H9 (cell line): ENCODE data around the gene GRIK4. TPM values are rescaled to one million over a fixed set of nuclear protein-coding genes. Genes with fewer than 3 reads are reported as not detected.

Source experiments
- DNase-seq: peaks from one replicate; pipeline ENCODE4 v3.0.0-alpha.2; 2017
- H2AFZ ChIP-seq: one replicate; pipeline ENCODE4 v1.6.1; 2013; ENCODE audit warnings: mild to moderate bottlenecking, low read length, control low read depth, moderate library complexity
- H2AK5ac ChIP-seq: 2 replicates; pipeline ENCODE4 v1.6.1; 2013; ENCODE audit warnings: low read length, control low read depth, mixed read lengths; ENCODE audit not compliant: insufficient read length
- H2BK120ac ChIP-seq: one replicate; pipeline ENCODE4 v1.6.1; 2013; ENCODE audit warnings: low read depth, mild to moderate bottlenecking, low read length, control low read depth, inconsistent platforms; ENCODE audit not compliant: poor library complexity, severe bottlenecking
- H2BK12ac ChIP-seq: 2 replicates; pipeline ENCODE4 v1.6.1; 2013; ENCODE audit warnings: low read length, control low read depth, mixed read lengths, low read depth; ENCODE audit not compliant: insufficient read length
- H2BK15ac ChIP-seq: 2 replicates; pipeline ENCODE4 v1.6.1; 2013; ENCODE audit warnings: low read depth, low read length, control low read depth
- H2BK20ac ChIP-seq: one replicate; pipeline ENCODE4 v1.6.1; 2013; ENCODE audit warnings: low read depth, mild to moderate bottlenecking, low read length, control low read depth, inconsistent platforms; ENCODE audit not compliant: poor library complexity, severe bottlenecking
- H2BK5ac ChIP-seq: 2 replicates; pipeline ENCODE4 v1.6.1; 2013; ENCODE audit warnings: low read length, control low read depth, mixed read lengths; ENCODE audit not compliant: insufficient read length
- H3K14ac ChIP-seq: 2 replicates; pipeline ENCODE4 v1.6.1; 2013; ENCODE audit warnings: low read length, control low read depth; ENCODE audit not compliant: insufficient read depth
- H3K18ac ChIP-seq: 2 replicates; pipeline ENCODE4 v1.6.1; 2013; ENCODE audit warnings: low read depth, mild to moderate bottlenecking, mixed read lengths, low read length, control low read depth; ENCODE audit not compliant: insufficient read length
- H3K23ac ChIP-seq: 2 replicates; pipeline ENCODE4 v1.6.1; 2013; ENCODE audit warnings: low read length, control low read depth, mixed read lengths, low read depth; ENCODE audit not compliant: insufficient read length
- H3K23me2 ChIP-seq: 2 replicates; pipeline ENCODE4 v1.6.1; 2013; ENCODE audit warnings: low read depth, mild to moderate bottlenecking, mixed read lengths, low read length, control low read depth; ENCODE audit not compliant: insufficient read length, poor library complexity, severe bottlenecking
- H3K27ac ChIP-seq: 2 replicates; pipeline ENCODE4 v1.5.1; 2013; ENCODE audit warnings: low read length, control low read depth, mixed read lengths, low read depth; ENCODE audit not compliant: insufficient read length
- H3K27me3 ChIP-seq: 2 replicates; pipeline ENCODE4 v1.6.1; 2013; ENCODE audit warnings: low read length, control low read depth, inconsistent platforms; ENCODE audit not compliant: insufficient read depth
- H3K4ac ChIP-seq: 2 replicates; pipeline ENCODE4 v1.6.1; 2013; ENCODE audit warnings: low read depth, mild to moderate bottlenecking, control low read depth, inconsistent platforms, low read length, moderate library complexity
- H3K4me1 ChIP-seq: 2 replicates; pipeline ENCODE4 v1.6.1; 2013; ENCODE audit warnings: low read length, control low read depth, inconsistent platforms; ENCODE audit not compliant: insufficient read depth
- H3K4me2 ChIP-seq: 2 replicates; pipeline ENCODE4 v1.6.1; 2013; ENCODE audit warnings: low read length, control low read depth, mixed read lengths; ENCODE audit not compliant: insufficient read length, insufficient read depth
- H3K56ac ChIP-seq: 2 replicates; pipeline ENCODE4 v1.6.1; 2013; ENCODE audit warnings: low read depth, mild to moderate bottlenecking, mixed read lengths, low read length, control low read depth; ENCODE audit not compliant: insufficient read length
- H3K79me1 ChIP-seq: 2 replicates; pipeline ENCODE4 v1.6.1; 2013; ENCODE audit warnings: low read depth, mild to moderate bottlenecking, moderate library complexity, low read length, control low read depth, inconsistent platforms; ENCODE audit not compliant: insufficient read depth, poor library complexity, severe bottlenecking
- H3K79me2 ChIP-seq: 2 replicates; pipeline ENCODE4 v1.6.1; 2013; ENCODE audit warnings: low read length, control low read depth, inconsistent platforms; ENCODE audit not compliant: insufficient read depth
- H3K9ac ChIP-seq: 2 replicates; pipeline ENCODE4 v1.6.1; 2013; ENCODE audit warnings: low read length, control low read depth, mixed read lengths; ENCODE audit not compliant: insufficient read length; ENCODE audit errors: extremely low read depth
- H3K9me3 ChIP-seq: one replicate; pipeline ENCODE4 v1.6.1; 2013; ENCODE audit warnings: low read depth, low read length, inconsistent platforms; ENCODE audit not compliant: control insufficient read depth
- H3T11ph ChIP-seq: one replicate; pipeline ENCODE4 v1.6.1; 2013; ENCODE audit warnings: mild to moderate bottlenecking, low read length, control low read depth, inconsistent platforms
- H4K20me1 ChIP-seq: one replicate; pipeline ENCODE4 v1.6.1; 2013; ENCODE audit not compliant: control insufficient read depth, insufficient read length, insufficient read depth
- H4K5ac ChIP-seq: 2 replicates; pipeline ENCODE4 v1.6.1; 2013; ENCODE audit warnings: low read depth, mild to moderate bottlenecking, mixed read lengths, low read length, control low read depth; ENCODE audit not compliant: insufficient read length
- H4K8ac ChIP-seq: replicated peaks from 2 replicates; pipeline ENCODE4 v1.6.1; 2013; ENCODE audit warnings: low read length, control low read depth, mixed read lengths, low read depth; ENCODE audit not compliant: insufficient read length
- H4K91ac ChIP-seq: 2 replicates; pipeline ENCODE4 v1.6.1; 2013; ENCODE audit warnings: low read depth, mild to moderate bottlenecking, moderate library complexity, mixed read lengths, low read length, control low read depth; ENCODE audit not compliant: insufficient read length
- H3K27ac Mint-ChIP-seq, 3 experiments: 2 replicates in 2 of 3; 3 replicates in 1 of 3; pipeline ENCODE4 v1.8.0; 2020 to 2021; ENCODE audit warnings: mixed read lengths in 3 of 3, mild to moderate bottlenecking in 1 of 3, moderate library complexity in 1 of 3
- H3K27me3 Mint-ChIP-seq: 2 replicates; pipeline ENCODE4 v1.8.0; 2021; ENCODE audit warnings: low read depth, mild to moderate bottlenecking, moderate library complexity, mixed read lengths
- H3K36me3 Mint-ChIP-seq, 3 experiments: 2 replicates in 2 of 3; 3 replicates in 1 of 3; pipeline ENCODE4 v1.8.0; 2020 to 2021; ENCODE audit warnings: low read depth in 3 of 3, mixed read lengths in 3 of 3; ENCODE audit not compliant: insufficient read depth in 1 of 3
- H3K4me1 Mint-ChIP-seq, 2 experiments: 2 replicates each; pipeline ENCODE4 v1.8.0; 2020; ENCODE audit warnings: mixed read lengths in 2 of 2
- H3K4me3 Mint-ChIP-seq, 2 experiments: 2 replicates in 1 of 2; 3 replicates in 1 of 2; pipeline ENCODE4 v1.8.0; 2020 to 2021; ENCODE audit warnings: mild to moderate bottlenecking in 2 of 2, mixed read lengths in 2 of 2, moderate library complexity in 1 of 2
- H3K9me3 Mint-ChIP-seq, 2 experiments: 2 replicates in 1 of 2; 3 replicates in 1 of 2; pipeline ENCODE4 v1.8.0; 2020; ENCODE audit warnings: mild to moderate bottlenecking in 2 of 2, mixed read lengths in 2 of 2, moderate library complexity in 1 of 2
- CTCF ChIP-seq: fragments of 200-600 bp; sonication (generic); conservative IDR thresholded peaks from 3 replicates; pipeline ENCODE4 v1.8.0; 2021; ENCODE audit warnings: antibody characterized with exemption, mild to moderate bottlenecking
- WGBS: extraction: QIAGEN DNeasy Blood & Tissue Kit; methylation state at CpG from one replicate; pipeline ENCODE4 v1.1.7; 2013; ENCODE audit warnings: missing lambda C conversion rate, low lambda C conversion rate, mixed read lengths; ENCODE audit not compliant: insufficient read length; ENCODE audit errors: extremely low coverage; 5-methylcytosine and 5-hydroxymethylcytosine counted together
- total RNA-seq: library from RNA; stranded (reverse); gene quantifications from 2 replicates; pipeline ENCODE4 v1.2.1, GENCODE V29; 2021

Gene GRIK4
- total RNA-seq, 1 experiment from 2014 or later: 2.3 TPM

GRCh38 chr11:120751550-120751949 is 240.0 kb downstream of the GRIK4 start:
- no peaks in the 10 kb centered on the region for H4K20me1 ChIP-seq
- no peak overlapping the region for H2BK5ac ChIP-seq
- no peak overlapping the region for H3K23ac ChIP-seq
- no peak for TF ChIP-seq CTCF
- Mint-ChIP-seq H3K27ac (no peak overlapping the region), H3K4me3 (no peak overlapping the region), H3K36me3 (no peaks in the 10 kb centered on the region), H3K4me1 (peaks cover 25 to 39% of the 10 kb centered on the region in 2 experiments), H3K9me3 (no peaks in the 10 kb centered on the region; a peak in 1 of 5 replicates), H3K27me3 (peaks cover 15% of the 10 kb centered on the region)
- H2BK20ac ChIP-seq: no peak overlapping the region
- no CpG with 5 or more reads among the region's 9 CpGs for WGBS
- H4K8ac ChIP-seq: no peak overlapping the region
- no peaks in the 10 kb centered on the region for H3K79me1 ChIP-seq
- H2AK5ac ChIP-seq: no peak overlapping the region
- no peak overlapping the region for H3T11ph ChIP-seq
- H3K56ac ChIP-seq: no peak overlapping the region
- H3K4me2 ChIP-seq: no peak overlapping the region
- H3K27ac ChIP-seq: no peak overlapping the region
- H4K91ac ChIP-seq: no peak overlapping the region
- H3K18ac ChIP-seq: no peak overlapping the region
- H3K4ac ChIP-seq: no peak overlapping the region
- H2BK120ac ChIP-seq: no peak overlapping the region
- H3K14ac ChIP-seq: no peak overlapping the region
- no peaks in the 10 kb centered on the region for H3K4me1 ChIP-seq
- no peaks in the 10 kb centered on the region for H3K23me2 ChIP-seq
- H3K79me2 ChIP-seq: no peaks in the 10 kb centered on the region
- no peak overlapping the region for H4K5ac ChIP-seq
- no peak overlapping the region for H2BK15ac ChIP-seq
- H3K9me3 ChIP-seq: no peaks in the 10 kb centered on the region
- H3K9ac ChIP-seq: no peak overlapping the region
- H2BK12ac ChIP-seq: no peak overlapping the region
- no peak overlapping the region for H2AFZ ChIP-seq
- H3K27me3 ChIP-seq: no peaks in the 10 kb centered on the region
- no peak for DNase-seq
